ACC112 (cell line): ENCODE results near the gene PFKFB4.

Experiments used
- H2AFZ ChIP-seq: fragments of 200-600 bp; sonication (generic); one replicate; pipeline ENCODE4 v1.6.0; 2017; ENCODE audit warnings: antibody characterized with exemption, low read length; ENCODE audit not compliant: unreplicated experiment
- H3K27ac ChIP-seq: fragments of 200-600 bp; sonication (generic); 2 replicates; pipeline ENCODE4 v1.5.1; 2014; ENCODE audit warnings: low read depth, mild to moderate bottlenecking, antibody characterized with exemption, low read length, moderate library complexity
- H3K27me3 ChIP-seq: fragments of 200-600 bp; sonication (generic); 2 replicates; pipeline ENCODE4 v1.6.1; 2014; ENCODE audit warnings: mild to moderate bottlenecking, antibody characterized with exemption, low read length, moderate library complexity, mixed read lengths; ENCODE audit not compliant: insufficient read depth
- H3K36me3 ChIP-seq: fragments of 200-600 bp; sonication (generic); 2 replicates; pipeline ENCODE4 v1.6.1; 2016; ENCODE audit warnings: mild to moderate bottlenecking, antibody characterized with exemption, low read length, moderate library complexity, mixed read lengths; ENCODE audit not compliant: insufficient read depth
- H3K4me1 ChIP-seq: fragments of 200-600 bp; sonication (generic); one replicate; pipeline ENCODE4 v1.6.1; 2016; ENCODE audit warnings: low read length, mixed read lengths; ENCODE audit not compliant: insufficient read depth, unreplicated experiment, control insufficient read depth
- H3K4me3 ChIP-seq: fragments of 200-600 bp; sonication (generic); 2 replicates; pipeline ENCODE4 v1.5.1; 2014; ENCODE audit warnings: mild to moderate bottlenecking, low read depth, low read length
- H3K79me2 ChIP-seq: fragments of 200-600 bp; sonication (generic); one replicate; pipeline ENCODE4 v1.6.0; 2016; ENCODE audit warnings: low read length; ENCODE audit not compliant: control insufficient read depth, unreplicated experiment, insufficient read depth

PFKFB4 gene

DNA sequence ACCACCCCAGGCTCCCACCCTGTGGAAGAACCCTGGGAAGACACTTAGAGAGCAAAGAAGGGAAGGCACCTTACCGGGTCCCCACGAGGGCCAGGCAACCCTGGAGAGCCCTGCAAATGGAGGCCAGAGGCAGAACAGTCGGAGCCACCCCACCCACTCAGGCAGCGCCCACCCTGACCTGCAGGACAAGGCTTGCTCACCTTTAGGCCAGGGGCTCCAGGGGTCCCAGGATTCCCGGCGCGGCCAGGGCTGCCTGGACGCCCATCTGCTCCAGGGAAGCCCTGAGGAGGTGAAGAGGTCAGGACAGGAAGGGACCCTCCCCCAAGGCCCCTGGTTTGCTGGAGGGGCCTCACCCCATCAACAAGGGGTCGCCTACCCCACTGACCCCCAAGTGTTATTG, 28.2 kb upstream of the PFKFB4 start:
- Histone ChIP-seq H3K27me3 (no peaks in the 10 kb centered on the region), H3K36me3 (peaks cover 33% of the 10 kb centered on the region; the same call in 1 of the 2 replicates), H3K27ac (no peak overlapping the region), H3K79me2 (no peaks in the 10 kb centered on the region), H3K4me3 (no peak overlapping the region), H3K4me1 (no peaks in the 10 kb centered on the region), H2AFZ (no peak overlapping the region)

GRCh38 chr3:48581621-48582481, 25.2 kb upstream of the PFKFB4 start:
- no peak overlapping the region for H3K27ac ChIP-seq
- H3K4me3 ChIP-seq, result no peak overlapping the region
- no peak overlapping the region for H2AFZ ChIP-seq
- H3K4me1 ChIP-seq, result no peaks in the 10 kb centered on the region
- no peaks in the 10 kb centered on the region for H3K79me2 ChIP-seq
- H3K36me3 ChIP-seq, result peaks cover 27% of the 10 kb centered on the region; the same call in 1 of the 2 replicates
- H3K27me3 ChIP-seq, result no peaks in the 10 kb centered on the region

DNA sequence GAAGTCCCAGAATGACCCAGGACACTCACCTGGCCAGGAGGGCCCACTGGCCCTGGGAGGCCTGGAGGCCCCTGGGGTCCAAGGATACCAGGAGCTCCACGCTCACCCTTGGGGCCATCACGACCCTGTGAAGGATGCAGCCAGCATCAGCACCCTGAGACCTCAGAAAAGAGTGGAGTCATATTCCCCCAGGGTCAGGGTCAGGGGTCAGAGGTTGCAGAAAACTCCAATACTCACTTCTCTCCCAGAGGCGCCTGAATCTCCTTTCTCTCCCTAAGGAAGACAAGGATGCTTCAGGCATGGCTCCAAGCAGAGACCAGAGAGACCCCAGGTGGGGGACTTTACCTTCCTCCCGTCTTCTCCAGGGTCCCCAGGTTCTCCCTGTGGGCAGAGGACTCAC, 20.0 kb upstream of the PFKFB4 start:
- no peaks in the 10 kb centered on the region for H3K4me1 ChIP-seq
- H3K27me3 ChIP-seq, result no peaks in the 10 kb centered on the region
- H3K79me2 ChIP-seq, result no peaks in the 10 kb centered on the region
- no peak overlapping the region for H3K4me3 ChIP-seq
- no peak overlapping the region for H3K27ac ChIP-seq
- H3K36me3 ChIP-seq, result peaks cover 13% of the 10 kb centered on the region; the same call in 1 of the 2 replicates
- no peak overlapping the region for H2AFZ ChIP-seq

- Histone ChIP-seq H3K79me2 (no peaks in the 10 kb centered on the region), H3K27me3 (no peaks in the 10 kb centered on the region), H3K4me3 (no peak overlapping the region), H3K4me1 (no peaks in the 10 kb centered on the region), H2AFZ (no peak overlapping the region), H3K36me3 (peaks cover 9% of the 10 kb centered on the region; the same call in 1 of the 2 replicates), H3K27ac (no peak overlapping the region)
These were observed 18.8 kb upstream of the PFKFB4 start for GRCh38 chr3:48575366-48575765.

- H3K36me3 ChIP-seq, result peaks cover 9% of the 10 kb centered on the region; the same call in 1 of the 2 replicates
- no peaks in the 10 kb centered on the region for H3K4me1 ChIP-seq
- H3K4me3 ChIP-seq, result no peak overlapping the region
- no peaks in the 10 kb centered on the region for H3K27me3 ChIP-seq
- H3K79me2 ChIP-seq, result no peaks in the 10 kb centered on the region
- no peak overlapping the region for H2AFZ ChIP-seq
- no peak overlapping the region for H3K27ac ChIP-seq
These were observed 17.5 kb upstream of the PFKFB4 start for GRCh38 chr3:48573973-48574585.

DNA sequence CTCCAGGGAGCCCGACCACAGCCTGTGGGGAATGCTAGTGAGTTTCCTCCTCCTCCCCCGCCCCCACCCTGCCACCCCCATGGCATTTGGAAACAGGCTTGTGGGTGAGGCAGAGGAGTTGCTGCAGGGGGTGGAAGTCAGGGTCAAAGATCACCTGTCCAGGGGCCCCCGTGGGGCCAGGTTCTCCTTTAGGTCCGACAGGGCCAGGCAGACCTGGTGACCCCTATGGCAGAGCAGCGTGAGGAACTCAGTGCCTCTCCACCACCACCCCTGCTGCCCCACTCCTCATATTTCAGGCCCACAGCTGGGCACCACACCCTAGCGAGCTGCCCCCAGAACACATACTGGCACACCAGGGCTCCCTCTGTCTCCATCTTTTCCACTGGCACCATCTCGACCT, 15.9 kb upstream of the PFKFB4 start:
- Histone ChIP-seq H3K79me2 (no peaks in the 10 kb centered on the region), H3K36me3 (peaks cover 8% of the 10 kb centered on the region; the same call in 1 of the 2 replicates), H3K27me3 (no peaks in the 10 kb centered on the region), H2AFZ (no peak overlapping the region), H3K4me1 (no peaks in the 10 kb centered on the region), H3K4me3 (no peak overlapping the region), H3K27ac (no peak overlapping the region)

- Histone ChIP-seq H2AFZ (no peak overlapping the region), H3K36me3 (peaks cover 2% of the 10 kb centered on the region; the same call in 1 of the 2 replicates), H3K4me1 (peaks cover 2% of the 10 kb centered on the region), H3K27ac (no peak overlapping the region), H3K27me3 (no peaks in the 10 kb centered on the region), H3K4me3 (no peak overlapping the region), H3K79me2 (no peaks in the 10 kb centered on the region)
These were observed 15.3 kb upstream of the PFKFB4 start for GRCh38 chr3:48571938-48572337.

DNA sequence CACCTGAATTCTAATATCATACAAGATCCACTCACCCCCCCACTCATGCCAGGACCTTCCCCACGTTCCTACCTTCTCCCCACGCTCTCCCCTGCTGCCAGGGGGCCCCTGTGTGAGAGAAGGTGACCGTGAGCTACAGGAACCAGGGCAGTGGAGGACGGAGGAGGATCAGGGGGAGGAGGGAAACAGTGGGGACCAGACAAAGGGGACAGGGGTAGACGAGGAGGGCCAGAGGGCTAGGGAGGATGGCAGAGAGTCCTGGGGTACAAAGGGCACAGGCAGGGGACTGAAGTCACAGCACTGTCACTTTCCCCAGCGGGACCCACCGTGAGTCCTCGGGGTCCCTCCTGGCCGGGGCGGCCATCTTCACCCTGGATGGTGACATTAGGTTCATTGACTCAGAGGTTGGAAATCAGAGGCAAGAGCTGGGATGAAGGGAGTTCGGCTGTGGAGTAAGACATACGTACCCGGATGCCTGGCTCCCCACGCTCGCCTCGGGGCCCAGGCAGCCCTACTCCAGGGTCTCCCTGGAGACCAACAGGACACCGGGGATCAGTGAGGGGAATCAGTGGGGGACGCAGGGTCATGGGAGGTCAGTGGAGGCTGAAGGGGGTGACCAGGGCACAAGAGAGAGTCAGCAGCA, 13.3 kb upstream of the PFKFB4 start:
- Histone ChIP-seq H3K79me2 (no peaks in the 10 kb centered on the region), H3K27me3 (no peaks in the 10 kb centered on the region), H3K4me3 (no peak overlapping the region), H2AFZ (no peak overlapping the region), H3K4me1 (peaks cover 22% of the 10 kb centered on the region), H3K36me3 (no peaks in the 10 kb centered on the region; the same call in 1 of the 2 replicates), H3K27ac (no peak overlapping the region)

GRCh38 chr3:48569400-48569799, 12.8 kb upstream of the PFKFB4 start:
- peaks cover 28% of the 10 kb centered on the region for H3K4me1 ChIP-seq
- H3K27ac ChIP-seq, result no peak overlapping the region
- H3K4me3 ChIP-seq, result no peak overlapping the region
- H3K27me3 ChIP-seq, result no peaks in the 10 kb centered on the region
- H3K79me2 ChIP-seq, result no peaks in the 10 kb centered on the region
- no peaks in the 10 kb centered on the region; the same call in 1 of the 2 replicates for H3K36me3 ChIP-seq
- no peak overlapping the region for H2AFZ ChIP-seq

DNA sequence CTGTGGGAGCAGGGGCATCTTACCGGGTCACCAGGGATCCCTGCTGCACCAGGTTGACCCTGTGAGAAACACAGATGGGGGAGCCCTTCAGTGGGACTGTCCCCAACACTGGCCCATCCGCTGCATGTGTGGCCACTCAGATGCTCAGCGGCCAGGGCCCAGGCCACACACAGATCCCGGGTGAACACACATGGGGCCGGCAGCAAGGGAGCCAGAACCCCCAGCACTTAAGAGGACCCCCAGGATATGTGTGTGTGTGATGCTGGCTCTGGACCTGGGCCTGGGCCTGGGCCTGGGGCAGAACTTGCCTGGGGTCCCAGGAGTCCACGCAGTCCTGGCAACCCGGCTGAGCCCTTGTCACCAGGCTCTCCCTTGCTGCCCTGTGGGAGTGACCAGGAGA, 11.9 kb upstream of the PFKFB4 start:
- H3K79me2 ChIP-seq, result no peaks in the 10 kb centered on the region
- H3K27me3 ChIP-seq, result no peaks in the 10 kb centered on the region
- H3K36me3 ChIP-seq, result no peaks in the 10 kb centered on the region
- no peak overlapping the region for H3K4me3 ChIP-seq
- H3K4me1 ChIP-seq, result peaks cover 37% of the 10 kb centered on the region
- no peak overlapping the region for H3K27ac ChIP-seq
- no peak overlapping the region for H2AFZ ChIP-seq
